ENCODE results near the gene EIF3D. TPM values are rescaled to one million over a fixed set of nuclear protein-coding genes. Genes with fewer than 3 reads are reported as not detected.

Gene EIF3D
- polyA plus RNA-seq, 3 donors: 102 to 244 (median 122) TPM

DNA sequence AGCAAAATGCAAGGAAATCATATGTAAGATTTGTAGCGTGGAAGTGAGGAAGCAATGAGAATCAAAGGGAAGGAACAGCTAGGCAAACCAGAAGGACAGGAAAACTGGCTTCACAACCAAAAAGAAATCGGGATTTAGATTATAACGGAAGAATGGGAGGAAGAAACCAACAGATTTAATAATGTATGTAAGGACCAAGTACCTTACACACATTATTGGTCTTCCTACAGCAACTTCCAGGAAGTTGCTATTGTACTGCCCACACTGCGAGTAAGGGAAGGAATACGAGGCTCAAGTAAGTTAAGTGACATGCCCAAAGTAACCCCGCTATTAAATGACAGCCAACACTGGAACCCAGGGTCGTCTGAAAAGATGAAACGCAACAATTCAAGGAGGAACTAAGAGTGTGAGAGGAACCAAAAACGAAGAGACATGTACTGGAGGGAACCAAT, 48.0 kb downstream of the EIF3D start:
- H3K27ac Mint-ChIP-seq: peak overlapping the region; percentile 98 to 100 (median 99)
- Histone ChIP-seq H3K27ac (ENCODE audit: low read depth in 1 of 2, low read length in 2 of 2) (peak overlapping the region; percentile 94 to 96), H3K27me3 (ENCODE audit: control insufficient read depth in 2 of 2, insufficient read depth in 2 of 2, low read length in 2 of 2) (no peaks in the 10 kb centered on the region), H3K4me2 (replicated peaks; ENCODE audit: extremely low read depth, low read length, poor library complexity, severe bottlenecking) (peak overlapping the region; percentile 68), H2AFZ (ENCODE audit: insufficient read depth, low read depth, low read length, poor library complexity, severe bottlenecking) (peak overlapping the region; percentile 89), H3K4me3 (replicated peaks in 1 of 3; ENCODE audit: low read depth in 2 of 3, low read length in 3 of 3) (peak overlapping the region; percentile 79 to 88 (median 84)), H3K9ac (ENCODE audit: insufficient read depth, low read length, poor library complexity, severe bottlenecking) (peak overlapping the region; percentile 88), H3K4me1 (ENCODE audit: control insufficient read depth in 1 of 2, insufficient read depth in 2 of 2, low read length in 2 of 2) (peaks cover 14 to 20% of the 10 kb centered on the region in 2 donors), H3K9me3 (replicated peaks in 1 of 2; ENCODE audit: control insufficient read depth in 1 of 2, insufficient read depth in 1 of 2, low read length in 2 of 2) (no peaks in the 10 kb centered on the region), H3K36me3 (replicated peaks in 1 of 2; ENCODE audit: control insufficient read depth in 1 of 2, insufficient read depth in 2 of 2, low read length in 2 of 2) (peaks cover 27 to 44% of the 10 kb centered on the region in 2 donors), H3K79me2 (ENCODE audit: insufficient read depth, low read length) (peaks cover 35% of the 10 kb centered on the region), H4K20me1 (ENCODE audit: insufficient read depth, low read length) (no peaks in the 10 kb centered on the region)
- H3K4me1 Mint-ChIP-seq: peaks cover 10% of the 10 kb centered on the region
- intact Hi-C loops (cut with micrococcal nuclease): loop anchor here in 1 of 2 donors (1.0 kb wide), 1 partner anchor 48 kb away; the partner anchor contains the start of gene EIF3D
- peak in 1 of 3 donors; percentile 64 for DNase-seq
- TF ChIP-seq, protein P1, sequence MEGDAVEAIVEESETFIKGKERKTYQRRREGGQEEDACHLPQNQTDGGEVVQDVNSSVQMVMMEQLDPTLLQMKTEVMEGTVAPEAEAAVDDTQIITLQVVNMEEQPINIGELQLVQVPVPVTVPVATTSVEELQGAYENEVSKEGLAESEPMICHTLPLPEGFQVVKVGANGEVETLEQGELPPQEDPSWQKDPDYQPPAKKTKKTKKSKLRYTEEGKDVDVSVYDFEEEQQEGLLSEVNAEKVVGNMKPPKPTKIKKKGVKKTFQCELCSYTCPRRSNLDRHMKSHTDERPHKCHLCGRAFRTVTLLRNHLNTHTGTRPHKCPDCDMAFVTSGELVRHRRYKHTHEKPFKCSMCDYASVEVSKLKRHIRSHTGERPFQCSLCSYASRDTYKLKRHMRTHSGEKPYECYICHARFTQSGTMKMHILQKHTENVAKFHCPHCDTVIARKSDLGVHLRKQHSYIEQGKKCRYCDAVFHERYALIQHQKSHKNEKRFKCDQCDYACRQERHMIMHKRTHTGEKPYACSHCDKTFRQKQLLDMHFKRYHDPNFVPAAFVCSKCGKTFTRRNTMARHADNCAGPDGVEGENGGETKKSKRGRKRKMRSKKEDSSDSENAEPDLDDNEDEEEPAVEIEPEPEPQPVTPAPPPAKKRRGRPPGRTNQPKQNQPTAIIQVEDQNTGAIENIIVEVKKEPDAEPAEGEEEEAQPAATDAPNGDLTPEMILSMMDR (IDR thresholded peaks at IDR 0.05): no peak
- no peaks in the 10 kb centered on the region for H3K9me3 Mint-ChIP-seq
- 9% methylated on average over 7 of the region's 9 CpGs for WGBS (ENCODE audit: insufficient coverage)
- peaks cover 0 to 3% (median 0%) of the 10 kb centered on the region in 3 donors for H3K27me3 Mint-ChIP-seq (ENCODE audit: low read depth in 3 of 3)
- H3K4me3 Mint-ChIP-seq: peak overlapping the region; percentile 87 to 93
- H3K36me3 Mint-ChIP-seq: peaks cover 35 to 44% of the 10 kb centered on the region in 2 donors

DNA sequence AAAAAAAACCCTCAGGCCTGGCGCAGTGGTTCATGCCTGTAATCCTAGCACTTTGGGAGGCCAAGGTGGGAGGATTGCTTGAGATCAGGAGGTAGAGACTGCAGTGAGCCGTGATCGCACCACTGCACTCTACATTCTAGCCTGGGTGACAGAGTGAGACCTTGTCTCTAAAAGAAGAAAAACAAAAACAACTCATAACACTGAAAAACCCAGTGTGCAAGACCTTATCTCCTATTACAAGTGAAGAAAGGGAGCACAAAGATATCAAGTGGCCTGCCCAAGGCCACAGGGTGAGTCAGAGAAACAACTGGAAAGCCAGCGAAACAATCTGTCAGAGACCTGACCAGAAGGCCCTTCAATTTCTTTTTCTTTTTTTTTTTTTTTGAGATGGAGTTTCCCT, 50.0 kb downstream of the EIF3D start:
- peaks cover 50% of the 10 kb centered on the region for H3K79me2 ChIP-seq (ENCODE audit: insufficient read depth, low read length)
- Mint-ChIP-seq H3K4me3 (no peak overlapping the region), H3K4me1 (peaks cover 16% of the 10 kb centered on the region), H3K27me3 (ENCODE audit: low read depth in 3 of 3) (peaks cover 0 to under 1% (median 0%) of the 10 kb centered on the region in 3 donors), H3K9me3 (no peaks in the 10 kb centered on the region), H3K36me3 (peaks cover 54 to 64% of the 10 kb centered on the region in 2 donors), H3K27ac (no peak overlapping the region)
- H3K27ac ChIP-seq (ENCODE audit: low read depth in 1 of 2, low read length in 2 of 2): no peak overlapping the region
- H3K4me2 ChIP-seq (replicated peaks; ENCODE audit: extremely low read depth, low read length, poor library complexity, severe bottlenecking): no peak overlapping the region
- no peaks in the 10 kb centered on the region for H3K27me3 ChIP-seq (ENCODE audit: control insufficient read depth in 2 of 2, insufficient read depth in 2 of 2, low read length in 2 of 2)
- H3K9ac ChIP-seq (ENCODE audit: insufficient read depth, low read length, poor library complexity, severe bottlenecking): no peak overlapping the region
- 100% methylated on average over 1 of the region's 4 CpGs for WGBS (ENCODE audit: insufficient coverage)
- peaks cover 46 to 64% of the 10 kb centered on the region in 2 donors for H3K36me3 ChIP-seq (replicated peaks in 1 of 2; ENCODE audit: control insufficient read depth in 1 of 2, insufficient read depth in 2 of 2, low read length in 2 of 2)
- intact Hi-C loops (cut with micrococcal nuclease): loop anchor here in 1 of 2 donors (10.0 kb wide), 1 partner anchor 94 kb away; the partner anchor contains the start of gene MYH9
- DNase-seq: no peak
- H4K20me1 ChIP-seq (ENCODE audit: insufficient read depth, low read length): peaks cover 12% of the 10 kb centered on the region
- H3K9me3 ChIP-seq (replicated peaks in 1 of 2; ENCODE audit: control insufficient read depth in 1 of 2, insufficient read depth in 1 of 2, low read length in 2 of 2): no peaks in the 10 kb centered on the region
- H3K4me1 ChIP-seq (ENCODE audit: control insufficient read depth in 1 of 2, insufficient read depth in 2 of 2, low read length in 2 of 2): peaks cover 18 to 23% of the 10 kb centered on the region in 2 donors
- no peak overlapping the region for H3K4me3 ChIP-seq (replicated peaks in 1 of 3; ENCODE audit: low read depth in 2 of 3, low read length in 3 of 3)
- TF ChIP-seq, protein P1 (IDR thresholded peaks at IDR 0.05): no peak
- H2AFZ ChIP-seq (ENCODE audit: insufficient read depth, low read depth, low read length, poor library complexity, severe bottlenecking): no peak overlapping the region

All from CD14-positive monocyte (primary cell).